ENCODE data around the gene ZNF71.

- TF ChIP-seq CTCF (IDR thresholded peaks at IDR 0.05) (peak in 1 of 3 donors; percentile 5), POLR2A (IDR thresholded peaks at IDR 0.05) (no peak)
Observed at GRCh38 chr19:56594783-56595547, at the start of gene ZNF71.
